Liver (tissue), 9 donors: Measurements from ENCODE around the gene POU6F2. TPM values are rescaled to one million over a fixed set of nuclear protein-coding genes. Genes with fewer than 3 reads are reported as not detected.

Source experiments
- DNase-seq: peaks from one replicate; pipeline ENCODE4 v3.0.0-alpha.2; 2017; ENCODE audit warnings: low spot score
- H3K27ac ChIP-seq, 2 donors: one replicate each; pipeline ENCODE4 v1.7.0; 2013; ENCODE audit warnings: inconsistent platforms in 2 of 2, low read length in 2 of 2, control low read depth in 1 of 2, low read depth in 1 of 2, mild to moderate bottlenecking in 1 of 2
- H3K27me3 ChIP-seq, 4 donors: one replicate each; pipeline versions ENCODE4 v1.6.1 to v1.7.0; 2013; ENCODE audit warnings: low read length in 3 of 4, inconsistent platforms in 1 of 4, mild to moderate bottlenecking in 1 of 4, moderate library complexity in 1 of 4; ENCODE audit not compliant: control insufficient read depth in 4 of 4, insufficient read depth in 4 of 4
- H3K36me3 ChIP-seq, 4 donors: one replicate each; pipeline versions ENCODE4 v1.6.1 to v1.7.0; 2013; ENCODE audit warnings: low read length in 3 of 4, mild to moderate bottlenecking in 3 of 4, low read depth in 1 of 4, moderate library complexity in 1 of 4; ENCODE audit not compliant: control insufficient read depth in 4 of 4, insufficient read depth in 3 of 4
- H3K4me1 ChIP-seq, 4 donors: one replicate each; pipeline versions ENCODE4 v1.6.1 to v1.7.0; 2013; ENCODE audit warnings: low read length in 3 of 4, mild to moderate bottlenecking in 3 of 4, moderate library complexity in 1 of 4; ENCODE audit not compliant: control insufficient read depth in 4 of 4, insufficient read depth in 4 of 4
- H3K4me3 ChIP-seq, 3 donors: one replicate each; pipeline versions ENCODE4 v1.6.1 to v1.7.0; 2013; ENCODE audit warnings: low read length in 3 of 3, control low read depth in 1 of 3, low read depth in 1 of 3, mild to moderate bottlenecking in 1 of 3
- H3K9ac ChIP-seq, 2 donors: one replicate each; pipeline ENCODE4 v1.7.0; 2013; ENCODE audit warnings: low read length in 2 of 2, mild to moderate bottlenecking in 2 of 2, moderate library complexity in 2 of 2, control low read depth in 1 of 2, low read depth in 1 of 2
- H3K9me3 ChIP-seq, 4 donors: one replicate each; pipeline versions ENCODE4 v1.6.1 to v1.7.0; 2013; ENCODE audit warnings: low read length in 3 of 4; ENCODE audit not compliant: control insufficient read depth in 4 of 4
- ATF3 ChIP-seq: IDR thresholded peaks from 2 replicates; pipeline ENCODE4 v1.6.1; 2016; ENCODE audit warnings: antibody characterized with exemption
- CTCF ChIP-seq: fragments of 150-350 bp; IDR thresholded peaks from 2 replicates; pipeline ENCODE4 v1.5.1; 2017; ENCODE audit warnings: improper control_type of control experiment, low read depth, low read length; ENCODE audit not compliant: missing input control
- EGR1 ChIP-seq, 2 donors: IDR thresholded peaks; 2 replicates each; pipeline ENCODE4 v1.6.1; 2016 to 2018; ENCODE audit warnings: antibody characterized with exemption in 2 of 2, low read depth in 2 of 2
- FOXA1 ChIP-seq: IDR thresholded peaks from 2 replicates; pipeline ENCODE4 v1.6.1; 2016; ENCODE audit warnings: antibody characterized with exemption
- FOXA2 ChIP-seq: IDR thresholded peaks from 2 replicates; pipeline ENCODE4 v1.6.1; 2016; ENCODE audit warnings: antibody characterized with exemption
- GABPA ChIP-seq, 2 donors: IDR thresholded peaks in 1 of 2; conservative IDR thresholded peaks in 1 of 2; 2 replicates each; pipeline ENCODE4 v1.6.1; 2016; ENCODE audit warnings: antibody characterized with exemption in 2 of 2, mild to moderate bottlenecking in 1 of 2, moderate library complexity in 1 of 2
- HNF4A ChIP-seq, 2 donors: conservative IDR thresholded peaks; 2 replicates each; pipeline ENCODE4 v1.6.1; 2016; ENCODE audit warnings: antibody characterized with exemption in 2 of 2, mild to moderate bottlenecking in 2 of 2
- HNF4G ChIP-seq: IDR thresholded peaks from 2 replicates; pipeline ENCODE4 v1.6.1; 2016; ENCODE audit warnings: antibody characterized with exemption
- JUND ChIP-seq, 2 donors: IDR thresholded peaks; 2 replicates each; pipeline ENCODE4 v1.6.1; 2016; ENCODE audit warnings: antibody characterized with exemption in 2 of 2
- MAX ChIP-seq: IDR thresholded peaks from 2 replicates; pipeline ENCODE4 v1.6.1; 2016; ENCODE audit warnings: antibody characterized with exemption
- NR2F2 ChIP-seq: IDR thresholded peaks from 2 replicates; pipeline ENCODE4 v1.6.1; 2016; ENCODE audit warnings: antibody characterized with exemption
- REST ChIP-seq: IDR thresholded peaks from 2 replicates; pipeline ENCODE4 v1.6.1; 2016; ENCODE audit warnings: antibody characterized with exemption, mild to moderate bottlenecking
- RXRA ChIP-seq, 2 donors: IDR thresholded peaks; 2 replicates each; pipeline ENCODE4 v1.6.1; 2017 to 2018; ENCODE audit warnings: antibody characterized with exemption in 2 of 2, mild to moderate bottlenecking in 1 of 2
- SP1 ChIP-seq: IDR thresholded peaks from 2 replicates; pipeline ENCODE4 v1.6.1; 2018; ENCODE audit warnings: antibody characterized with exemption, mild to moderate bottlenecking
- TAF1 ChIP-seq: conservative IDR thresholded peaks from 2 replicates; pipeline ENCODE4 v1.6.1; 2016; ENCODE audit warnings: antibody characterized with exemption, mild to moderate bottlenecking
- YY1 ChIP-seq: IDR thresholded peaks from 2 replicates; pipeline ENCODE4 v1.6.1; 2016; ENCODE audit warnings: antibody characterized with exemption, mild to moderate bottlenecking
- ZBTB33 ChIP-seq: IDR thresholded peaks from 2 replicates; pipeline ENCODE4 v1.6.1; 2016; ENCODE audit warnings: antibody characterized with exemption
- WGBS: extraction: QIAGEN DNeasy Blood & Tissue Kit; methylation state at CpG from one replicate; pipeline ENCODE4 v1.1.7; 2013; 5-methylcytosine and 5-hydroxymethylcytosine counted together
- polyA plus RNA-seq, 2 donors: library from polyadenylated mRNA; stranded (reverse) in 1 of 2; unstranded in 1 of 2; fragments of 200-250 nt in 1 of 2; fragments of >200 nt in 1 of 2; fragmentation: Nextera tagmentation in 1 of 2; extraction: Ambion mirVana in 1 of 2; gene quantifications; one replicate each; pipeline versions ENCODE4 v1.2.1 to v1.2.3, GENCODE V29; 2013 to 2015
- total RNA-seq, 2 donors: library from RNA; depleted of rRNA; stranded (reverse); fragments of >200 nt; gene quantifications; one replicate each; pipeline ENCODE4 v1.2.3, GENCODE V29; 2014
- donor health status: healthy.
- donor health status: healthy.
- donor health status: healthy.
- donor health status: healthy.
- donor health status: healthy.

Gene POU6F2
- total and polyA plus RNA-seq, 4 donors: under 0.01 to 0.24 (median 0.08) TPM; not detected in 1

- H3K4me3 ChIP-seq: no peak overlapping the region
- no peaks in the 10 kb centered on the region for H3K27me3 ChIP-seq
- H3K9me3 ChIP-seq: no peaks in the 10 kb centered on the region
- H3K36me3 ChIP-seq: no peaks in the 10 kb centered on the region
- 77% methylated on average over 8 of the region's 8 CpGs for WGBS
- H3K27ac ChIP-seq: no peak overlapping the region
- TF ChIP-seq NR2F2: no peak
- no peak for TF ChIP-seq HNF4G
- no peak for TF ChIP-seq FOXA1
- TF ChIP-seq EGR1 (IDR thresholded peaks at IDR 0.05; ENCODE audit: low read depth in 2 of 2): no peak
- TF ChIP-seq ATF3: no peak
- no peak for TF ChIP-seq JUND (IDR thresholded peaks at IDR 0.05)
- no peak for TF ChIP-seq FOXA2
- no peak for TF ChIP-seq GABPA (IDR thresholded peaks at IDR 0.05 in 1 of 2, conservative IDR thresholded peaks at IDR 0.05 in 1 of 2)
- no peak for TF ChIP-seq MAX
- TF ChIP-seq YY1: no peak
- TF ChIP-seq RXRA (IDR thresholded peaks at IDR 0.05): no peak
- no peak for TF ChIP-seq SP1
- TF ChIP-seq ZBTB33: no peak
- no peak for TF ChIP-seq REST
- no peak for TF ChIP-seq TAF1
- no peak for TF ChIP-seq CTCF
- no peak overlapping the region for H3K9ac ChIP-seq
- no peak for DNase-seq
- H3K4me1 ChIP-seq: no peaks in the 10 kb centered on the region
Observed at GRCh38 chr7:39300276-39300675, 322.6 kb downstream of the POU6F2 start.

GRCh38 chr7:39301543-39301942 lies 323.8 kb downstream of the POU6F2 start:
- TF ChIP-seq HNF4A (conservative IDR thresholded peaks at IDR 0.05) (no peak), NR2F2 (no peak)
- Histone ChIP-seq H3K36me3 (no peaks in the 10 kb centered on the region), H3K4me3 (no peak overlapping the region), H3K9me3 (no peaks in the 10 kb centered on the region), H3K27ac (no peak overlapping the region), H3K27me3 (no peaks in the 10 kb centered on the region), H3K4me1 (no peaks in the 10 kb centered on the region), H3K9ac (no peak overlapping the region)
- DNase-seq: no peak
